Activated T-helper 2 cell treated with anti-CD3 and anti-CD28 coated beads, Interferon-gamma antibody, Interleukin-2, Interleukin-4, amounts not matched to agents 10 μg/mL and 5 μg/mL and 100 μg/mL, durations not matched to agents 14 hours and 24 hours and 36 hours (primary cell): ENCODE measurements around the gene LDLRAD1. TPM values are rescaled to one million over a fixed set of nuclear protein-coding genes. Genes with fewer than 3 reads are reported as not detected.
"Not testable (repeated sequence)": the region's sequence is repeated elsewhere in the genome, so short reads cannot be mapped to it uniquely, and the experiment has no call there.

ENCODE experiments used
- DNase-seq: peaks from one replicate; pipeline ENCODE4 v3.0.0; 2021; ENCODE audit warnings: low spot score
- H3K27ac Mint-ChIP-seq: one replicate; pipeline ENCODE4 v1.8.0; 2021; ENCODE audit warnings: mixed read lengths
- H3K27me3 Mint-ChIP-seq: one replicate; pipeline ENCODE4 v1.8.0; 2021; ENCODE audit warnings: low read depth, mixed read lengths
- H3K36me3 Mint-ChIP-seq: one replicate; pipeline ENCODE4 v1.8.0; 2021; ENCODE audit warnings: low read depth, mixed read lengths
- H3K4me1 Mint-ChIP-seq: one replicate; pipeline ENCODE4 v1.8.0; 2021; ENCODE audit warnings: low read depth, mixed read lengths
- H3K4me3 Mint-ChIP-seq: one replicate; pipeline ENCODE4 v1.8.0; 2021; ENCODE audit warnings: low read depth, mild to moderate bottlenecking, moderate library complexity, mixed read lengths
- H3K9me3 Mint-ChIP-seq: one replicate; pipeline ENCODE4 v1.8.0; 2021; ENCODE audit warnings: mixed read lengths
- intact Hi-C: fragments of 100-400 bp; cut with micrococcal nuclease; formaldehyde crosslinking; loops from one replicate; pipeline ENCODE4 v1.15.1; 2023
- total RNA-seq: library from RNA; stranded (reverse); gene quantifications from 2 replicates; pipeline ENCODE4 v1.2.3, GENCODE V29; 2022

Gene LDLRAD1, protein sequence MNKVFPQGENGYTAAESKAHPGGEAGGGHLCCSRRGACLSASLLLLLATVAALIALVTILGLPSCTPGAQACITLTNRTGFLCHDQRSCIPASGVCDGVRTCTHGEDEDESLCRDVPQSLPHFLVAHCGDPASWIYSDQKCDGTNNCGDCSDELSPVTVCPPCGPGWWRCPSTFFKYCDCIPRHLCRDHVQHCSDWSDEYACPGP
- total RNA-seq, result not detected in 2 replicates

DNA sequence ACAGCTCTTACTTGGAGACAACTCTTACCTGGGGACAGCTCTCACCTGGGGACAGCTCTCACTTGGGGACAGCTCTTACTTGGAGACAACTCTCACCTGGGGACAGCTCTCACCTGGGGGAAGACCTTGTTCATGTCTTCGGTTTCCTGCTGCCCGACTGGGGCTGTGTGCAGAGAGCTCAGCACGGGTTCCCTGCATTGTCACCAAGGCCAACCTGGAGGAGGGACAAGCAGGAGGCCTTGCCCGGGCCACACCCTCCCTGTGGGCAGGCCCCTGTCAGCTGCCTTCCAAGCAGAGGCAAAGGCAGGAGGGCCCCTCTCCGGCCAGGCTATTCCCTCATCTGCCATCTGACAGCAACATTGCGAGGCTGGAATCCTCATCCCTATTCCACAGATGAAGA lies at the start of gene LDLRAD1:
Gene LDLRAD1, minus strand, starts transcription at position 208 of the 400 bp plus-strand sequence. Its CDS starts 74 bp downstream, at position 134.
- H3K4me3 Mint-ChIP-seq, result no peak within 1 kb of the TSS
- no peaks in the 10 kb centered on the region for H3K36me3 Mint-ChIP-seq
- no peaks in the 10 kb centered on the region for H3K4me1 Mint-ChIP-seq
- no peak within 1 kb of the TSS for H3K27ac Mint-ChIP-seq
- H3K9me3 Mint-ChIP-seq, result no peaks in the 10 kb centered on the region
- no peaks in the 10 kb centered on the region for H3K27me3 Mint-ChIP-seq
- DNase-seq, result no peak
- intact Hi-C loops, result no loop called here

DNA sequence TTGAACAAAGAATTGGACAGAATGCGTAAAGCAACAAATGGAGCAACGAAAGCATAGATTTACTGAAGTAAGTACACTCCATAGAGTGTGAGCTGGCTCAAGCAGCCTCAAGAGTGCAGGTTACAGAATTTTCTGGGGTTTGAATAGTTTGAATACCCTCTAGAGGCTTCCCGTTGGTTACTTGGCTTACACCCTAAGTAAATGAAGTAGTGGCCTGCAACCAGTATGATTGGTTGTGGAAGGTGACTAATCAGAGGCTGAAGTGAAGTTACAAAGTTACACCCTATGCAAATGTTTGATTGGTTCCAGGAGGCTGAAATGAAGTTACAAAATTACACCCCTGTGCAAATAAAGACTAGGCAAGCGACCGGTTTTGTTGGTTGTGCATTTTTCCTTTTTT lies 46.3 kb upstream of the LDLRAD1 start:
- H3K4me1 Mint-ChIP-seq, result peaks cover 3% of the 10 kb centered on the region
- no peak overlapping the region for H3K4me3 Mint-ChIP-seq
- intact Hi-C loops, result no loop called here
- H3K27ac Mint-ChIP-seq, result no peak overlapping the region
- H3K27me3 Mint-ChIP-seq, result no peaks in the 10 kb centered on the region
- no peak for DNase-seq
- H3K36me3 Mint-ChIP-seq, result peaks cover 13% of the 10 kb centered on the region
- no peaks in the 10 kb centered on the region for H3K9me3 Mint-ChIP-seq

DNA sequence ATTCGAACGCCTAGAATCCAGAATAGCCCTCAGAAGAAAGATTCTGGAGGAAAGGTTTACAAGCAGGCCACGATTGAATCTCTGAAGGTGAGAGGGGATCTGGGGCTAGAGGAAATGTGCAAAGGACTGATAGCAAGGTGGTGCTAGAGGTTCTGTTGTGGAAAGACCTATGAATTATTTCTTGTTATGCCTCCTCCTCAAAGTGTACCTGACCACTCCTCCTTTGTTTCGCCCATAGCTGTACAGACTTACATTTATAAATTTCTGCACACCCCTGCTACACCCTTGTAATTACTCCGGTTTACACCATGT lies 36.4 kb upstream of the LDLRAD1 start:
- intact Hi-C loops, result loop anchor here (5.0 to 10.0 kb wide), 5 partner anchors 148 to 1997 kb away; partner anchors contain the start of genes BTF3L4, CPT2, CYB5RL and MRPL37
- H3K4me1 Mint-ChIP-seq, result peaks cover 18% of the 10 kb centered on the region
- no peak overlapping the region for H3K27ac Mint-ChIP-seq
- H3K4me3 Mint-ChIP-seq, result no peak overlapping the region
- no peaks in the 10 kb centered on the region for H3K27me3 Mint-ChIP-seq
- DNase-seq, result no peak
- H3K36me3 Mint-ChIP-seq, result peaks cover 29% of the 10 kb centered on the region
- no peaks in the 10 kb centered on the region for H3K9me3 Mint-ChIP-seq

DNA sequence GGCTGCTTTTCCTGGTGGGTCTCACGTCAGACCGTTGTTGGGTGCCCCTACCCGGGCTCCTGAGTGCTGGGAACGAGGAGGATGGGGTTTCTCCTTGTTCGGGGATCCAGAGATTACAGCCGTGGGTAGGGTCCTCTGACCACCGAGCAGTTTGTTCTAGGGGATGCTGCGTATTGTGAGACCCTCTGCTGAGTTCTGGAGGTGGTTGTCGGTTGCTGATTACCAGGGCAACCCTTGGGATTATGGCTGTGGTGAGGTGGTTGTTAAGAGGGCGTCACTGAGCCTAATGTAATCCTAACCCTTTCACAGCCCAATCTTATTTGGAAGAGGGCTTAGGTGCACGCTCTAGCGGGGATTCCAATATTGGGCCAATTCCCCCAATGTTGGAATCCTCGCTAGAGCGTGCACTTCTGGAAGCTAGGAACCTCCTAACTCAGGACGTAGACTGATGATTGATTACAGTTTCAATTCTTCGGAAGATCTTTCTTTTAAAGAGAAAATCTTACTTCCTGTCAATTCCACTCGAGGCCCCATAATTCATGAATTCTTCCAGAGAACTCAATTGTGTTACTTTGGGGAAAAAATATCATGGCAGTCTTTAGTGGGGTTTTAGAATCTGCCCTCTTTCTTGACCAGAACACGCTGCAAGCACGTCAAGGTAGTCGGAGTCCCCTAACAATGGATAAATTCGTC lies 35.9 kb upstream of the LDLRAD1 start:
- no peak for DNase-seq
- H3K27ac Mint-ChIP-seq, result no peak overlapping the region
- intact Hi-C loops, result loop anchor here (1.0 to 10.0 kb wide), 12 partner anchors 108 to 1997 kb away; partner anchors contain the start of genes BTF3L4, CPT2, CYB5RL and LRRC42

DNA sequence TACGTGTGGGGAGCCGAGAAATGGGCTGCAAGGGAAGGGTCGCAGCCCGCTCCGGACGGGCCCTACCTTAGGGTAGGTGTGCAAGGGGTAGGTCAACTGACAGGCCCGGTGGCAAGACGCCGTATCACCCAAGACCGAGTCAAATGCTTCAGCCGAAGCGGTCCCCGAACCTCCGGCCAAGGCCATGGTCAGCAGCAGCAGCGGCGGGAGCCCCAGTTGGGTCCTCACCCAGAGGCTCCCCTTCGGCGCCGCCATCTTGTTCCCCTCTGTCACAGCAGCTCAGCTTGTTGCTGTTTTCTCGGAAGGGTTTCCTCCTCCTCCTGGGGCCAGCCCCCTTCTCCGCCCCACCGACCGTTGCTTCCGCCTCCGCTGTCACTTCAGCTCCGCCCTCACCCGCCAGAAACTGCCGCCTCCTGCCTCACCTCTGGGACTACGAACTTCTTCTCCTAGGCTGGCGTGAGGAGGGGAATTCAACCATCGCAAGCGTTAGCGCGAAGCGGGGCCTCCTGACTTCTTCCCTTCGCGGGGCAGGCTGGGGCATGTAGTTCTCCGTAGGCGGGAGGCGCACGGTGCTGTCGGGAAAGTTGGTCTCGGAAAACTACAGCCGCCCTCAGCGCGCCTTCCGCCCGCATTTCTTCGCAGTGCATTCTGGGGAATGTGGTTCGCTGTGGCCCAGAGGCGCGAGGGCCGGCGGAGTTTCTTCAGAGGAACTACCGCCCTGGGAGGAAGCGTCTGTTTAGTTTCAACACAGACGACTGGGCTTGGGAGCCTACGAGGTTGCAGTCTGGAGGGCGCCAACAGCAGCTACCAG lies 35.2 kb upstream of the LDLRAD1 start, which contains the start of the genes TCEANC2 and TMEM59:
Gene TCEANC2, plus strand, starts transcription at position 675 of the 811 bp plus-strand sequence. CDS start 815 bp downstream, outside the sequence.
Gene TMEM59, minus strand, starts transcription at position 271 of the 811 bp plus-strand sequence. Its CDS starts 16 bp downstream, at position 255.
- Mint-ChIP-seq H3K4me3 (no peak within 1 kb of the TSS), H3K27ac (no peak within 1 kb of the TSS), H3K9me3 (no peaks in the 10 kb centered on the region), H3K36me3 (peaks cover 22% of the 10 kb centered on the region), H3K4me1 (peaks cover 18% of the 10 kb centered on the region), H3K27me3 (no peaks in the 10 kb centered on the region)
- DNase-seq, result peak; percentile 98
- intact Hi-C loops, result loop anchor here (1.0 to 10.0 kb wide), 12 partner anchors 107 to 1996 kb away; partner anchors contain the start of genes BTF3L4, CPT2, CYB5RL and LRRC42

More for the DNA sequence above, 35.9 kb upstream of the LDLRAD1 start:
- Mint-ChIP-seq H3K9me3 (no peaks in the 10 kb centered on the region), H3K4me1 (peaks cover 18% of the 10 kb centered on the region), H3K4me3 (no peak overlapping the region), H3K27me3 (no peaks in the 10 kb centered on the region), H3K36me3 (peaks cover 28% of the 10 kb centered on the region)

DNA sequence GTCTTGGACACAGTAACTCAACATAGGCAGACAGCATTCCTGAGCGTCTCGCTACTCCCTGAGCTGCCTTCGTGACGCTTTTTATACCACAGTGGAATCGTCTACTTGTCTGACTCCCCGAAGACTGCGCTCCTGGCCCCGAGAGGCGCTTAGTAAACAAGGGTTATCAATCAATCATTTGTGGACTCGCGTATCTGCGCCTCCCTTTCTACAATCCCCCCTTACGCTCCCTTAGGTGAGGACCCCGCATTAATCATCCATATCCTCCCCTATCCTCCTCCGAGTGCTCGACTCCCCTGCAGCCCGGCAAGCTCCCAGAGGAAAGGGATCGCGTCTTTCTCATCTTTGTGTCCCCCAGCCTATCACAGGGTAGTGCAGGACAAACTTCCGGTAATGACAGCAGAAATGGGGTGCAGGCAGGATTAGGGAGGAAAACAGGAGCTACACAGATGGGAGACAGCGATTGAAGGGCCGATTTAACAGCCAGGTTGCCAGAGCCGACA lies 34.5 kb upstream of the LDLRAD1 start:
- H3K27ac Mint-ChIP-seq, result no peak overlapping the region
- H3K27me3 Mint-ChIP-seq, result no peaks in the 10 kb centered on the region
- H3K4me3 Mint-ChIP-seq, result no peak overlapping the region
- intact Hi-C loops, result loop anchor here (2.0 to 10.0 kb wide), 6 partner anchors 150 to 1995 kb away; partner anchors contain the start of genes BTF3L4, CPT2, CYB5RL and MRPL37
- DNase-seq, result peak; percentile 43
- H3K36me3 Mint-ChIP-seq, result peaks cover 16% of the 10 kb centered on the region
- H3K4me1 Mint-ChIP-seq, result peaks cover 21% of the 10 kb centered on the region
- H3K9me3 Mint-ChIP-seq, result no peaks in the 10 kb centered on the region

DNA sequence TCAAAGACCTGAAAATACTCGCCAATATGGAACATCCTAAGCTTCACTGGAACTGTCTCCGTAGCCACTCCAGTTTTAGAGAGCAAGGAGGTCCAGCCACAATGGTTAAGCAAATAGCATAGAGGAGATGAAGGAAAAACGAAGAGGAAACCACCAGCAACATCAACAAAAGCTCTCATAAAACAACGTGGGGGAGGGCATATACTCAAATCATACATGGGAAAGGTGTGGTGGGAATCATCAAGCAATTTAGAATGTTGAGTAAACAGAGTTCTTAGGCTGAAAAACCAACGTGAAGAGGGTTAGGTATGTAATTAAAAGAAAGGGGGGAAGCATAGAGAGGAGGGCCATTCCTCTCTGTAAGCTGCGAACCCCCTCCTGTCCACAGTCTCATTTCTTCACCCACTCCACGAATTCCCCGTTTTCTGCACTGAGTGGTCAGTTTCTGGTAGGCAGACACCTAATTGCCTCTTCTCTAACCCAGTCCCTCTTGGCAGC lies 34.0 kb upstream of the LDLRAD1 start:
- Mint-ChIP-seq H3K4me1 (peaks cover 23% of the 10 kb centered on the region), H3K27me3 (no peaks in the 10 kb centered on the region), H3K4me3 (no peak overlapping the region), H3K9me3 (no peaks in the 10 kb centered on the region), H3K36me3 (peaks cover 13% of the 10 kb centered on the region), H3K27ac (no peak overlapping the region)
- DNase-seq, result no peak
- intact Hi-C loops, result loop anchor here (2.0 to 10.0 kb wide), 6 partner anchors 150 to 1995 kb away; partner anchors contain the start of genes BTF3L4, CPT2, CYB5RL and MRPL37

DNA sequence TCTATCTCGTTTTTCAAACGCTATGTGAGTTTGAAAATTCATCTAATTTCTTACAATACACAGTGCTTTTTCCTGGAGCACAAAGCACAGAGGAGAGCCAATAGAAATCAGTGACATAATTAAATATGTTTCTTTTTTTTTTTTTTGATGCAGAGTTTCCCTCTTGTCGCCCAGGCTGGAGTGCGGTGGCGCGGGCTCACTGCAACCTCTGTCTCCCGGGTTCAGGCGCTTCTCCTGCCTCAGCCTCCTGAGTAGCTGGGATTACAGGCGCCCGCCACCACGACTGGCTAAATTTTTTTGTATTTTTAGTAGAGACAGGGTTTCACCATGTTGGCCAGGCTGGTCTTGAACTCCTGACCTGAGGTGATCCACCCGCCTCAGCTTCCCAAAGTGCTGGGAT lies 32.4 kb upstream of the LDLRAD1 start:
- not testable (repeated sequence) for H3K27me3 Mint-ChIP-seq, H3K27ac Mint-ChIP-seq, H3K4me3 Mint-ChIP-seq, DNase-seq, H3K9me3 Mint-ChIP-seq, H3K36me3 Mint-ChIP-seq
- H3K4me1 Mint-ChIP-seq, result peaks cover 21% of the 10 kb centered on the region
- intact Hi-C loops, result loop anchor here (5.0 to 10.0 kb wide), 5 partner anchors 152 to 1993 kb away; partner anchors contain the start of genes BTF3L4, CPT2, CYB5RL and MRPL37

DNA sequence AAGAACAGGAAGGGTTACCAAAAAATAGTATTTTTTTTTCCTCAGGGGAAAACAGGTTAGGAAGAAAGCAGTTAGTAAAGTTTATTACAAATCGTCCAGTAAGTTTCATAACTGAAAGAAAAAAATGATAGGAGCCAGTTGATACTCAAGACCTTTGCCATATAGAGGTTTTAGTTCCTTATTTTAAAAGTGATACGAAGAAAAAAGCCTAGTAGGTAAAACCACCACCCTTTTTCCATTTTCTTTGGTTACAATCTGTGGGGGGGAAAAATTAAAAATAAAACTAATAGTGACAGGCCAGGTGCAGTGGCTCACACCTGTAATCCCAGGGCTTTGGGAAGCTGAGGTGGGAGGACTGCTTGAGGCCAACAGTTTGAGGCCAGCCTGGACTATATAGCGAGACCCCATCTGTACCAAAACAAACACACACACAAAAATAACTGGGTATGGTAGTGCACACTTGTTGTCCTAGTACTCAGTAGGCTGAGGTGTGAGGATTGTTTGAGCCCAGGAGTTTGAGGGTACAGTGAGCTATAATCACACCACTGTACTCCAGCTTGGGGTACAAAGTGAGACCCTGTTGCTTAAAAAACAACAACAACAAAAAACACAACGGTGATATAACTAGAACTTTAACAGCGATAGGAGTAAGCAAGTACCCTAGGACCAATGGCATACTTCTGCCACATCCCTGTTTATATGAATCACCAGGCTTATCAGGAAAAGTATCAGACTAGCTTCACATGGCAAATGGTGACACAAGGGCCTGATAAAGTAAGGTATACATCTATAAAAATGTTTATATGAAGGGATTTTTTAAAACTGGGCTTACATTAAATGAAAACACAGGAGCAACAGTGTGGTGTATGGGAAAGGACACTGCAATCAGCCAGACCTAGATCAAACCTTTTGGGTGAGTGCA lies 29.7 kb upstream of the LDLRAD1 start:
- peaks cover 16% of the 10 kb centered on the region for H3K4me1 Mint-ChIP-seq
- H3K27ac Mint-ChIP-seq, result no peak overlapping the region

DNA sequence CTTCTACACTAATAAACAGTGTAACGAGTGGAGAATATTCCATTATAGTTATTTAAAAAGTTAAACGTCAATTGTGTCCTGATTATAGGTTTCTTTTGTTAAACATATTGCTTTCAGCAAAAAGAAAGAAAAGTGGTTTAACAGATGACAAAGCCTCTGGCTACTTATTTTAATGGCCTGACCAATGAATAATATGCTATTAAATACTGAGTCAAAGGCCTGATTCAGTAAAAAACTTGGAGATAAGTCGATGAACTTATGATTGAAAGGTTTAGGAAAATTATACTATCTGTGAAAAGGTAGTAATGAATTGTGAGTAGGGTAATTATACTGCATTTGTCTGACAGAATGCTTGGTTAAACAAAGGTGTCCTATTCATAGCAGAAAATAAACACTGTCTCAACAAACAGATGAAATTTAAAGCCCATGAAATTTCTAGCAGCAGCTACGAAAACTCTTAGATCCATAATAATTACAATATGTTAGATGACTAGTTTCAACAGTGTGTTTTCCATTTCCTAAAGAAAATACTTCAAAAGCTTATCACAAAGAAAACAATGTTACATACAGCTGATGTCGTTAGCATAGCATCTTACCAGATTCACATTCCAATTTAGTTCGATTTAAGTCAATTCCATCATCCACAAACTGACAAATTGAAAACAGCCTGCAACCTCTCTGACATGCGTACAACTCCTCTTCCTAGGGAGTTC lies 28.8 kb upstream of the LDLRAD1 start:
- Mint-ChIP-seq H3K27ac (no peak overlapping the region), H3K4me3 (no peak overlapping the region), H3K9me3 (no peaks in the 10 kb centered on the region), H3K4me1 (peaks cover 16% of the 10 kb centered on the region), H3K27me3 (no peaks in the 10 kb centered on the region), H3K36me3 (peaks cover 35% of the 10 kb centered on the region)
- intact Hi-C loops, result no loop called here
- no peak for DNase-seq

More for the DNA sequence above, 29.7 kb upstream of the LDLRAD1 start:
- Mint-ChIP-seq H3K36me3 (peaks cover 28% of the 10 kb centered on the region), H3K4me3 (no peak overlapping the region), H3K27me3 (no peaks in the 10 kb centered on the region), H3K9me3 (no peaks in the 10 kb centered on the region)
- DNase-seq, result no peak
- intact Hi-C loops, result no loop called here

DNA sequence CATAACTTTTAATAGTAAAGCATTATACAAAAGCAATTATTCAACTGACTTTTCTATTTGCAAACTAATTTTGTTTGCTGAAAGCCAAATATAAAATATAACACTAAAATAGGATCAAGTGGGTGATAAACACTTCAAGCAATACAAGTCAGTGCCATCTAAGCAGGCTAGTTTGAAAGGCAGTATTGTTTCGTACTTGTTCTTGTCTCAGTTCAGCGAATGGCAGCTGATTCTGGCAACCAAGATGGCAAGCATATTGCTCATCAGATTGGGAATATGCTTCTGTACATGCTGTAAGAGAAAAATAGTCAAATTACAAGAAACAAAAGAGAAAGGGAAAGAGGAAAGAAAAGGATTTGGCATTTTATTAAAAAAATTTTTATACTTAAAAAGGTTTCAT lies 27.5 kb upstream of the LDLRAD1 start:
- no peak for DNase-seq
- Mint-ChIP-seq H3K4me3 (no peak overlapping the region), H3K4me1 (peaks cover 16% of the 10 kb centered on the region), H3K9me3 (no peaks in the 10 kb centered on the region), H3K27ac (no peak overlapping the region), H3K36me3 (peaks cover 47% of the 10 kb centered on the region), H3K27me3 (no peaks in the 10 kb centered on the region)
- intact Hi-C loops, result no loop called here
